ENCODE results near the gene CTNND2. TPM values are rescaled to one million over a fixed set of nuclear protein-coding genes. Genes with fewer than 3 reads are reported as not detected.

Gene CTNND2
- total RNA-seq, 1 donor from 2014 or later, result 6.9 TPM

GRCh38 chr5:11000515-11001353 lies 903.5 kb downstream of the CTNND2 start:
- H3K36me3 ChIP-seq, result no peaks in the 10 kb centered on the region
- no peaks in the 10 kb centered on the region for H3K27me3 ChIP-seq
- intact Hi-C loops (cut with DNase I), result no loop called here
- no peak for TF ChIP-seq CTCF (IDR thresholded peaks at IDR 0.05)
- no peak overlapping the region for H3K27ac ChIP-seq
- no peaks in the 10 kb centered on the region for H3K9me3 ChIP-seq
- no peak for ATAC-seq
- no peak for DNase-seq
- no peak overlapping the region for H3K4me3 ChIP-seq
- no peaks in the 10 kb centered on the region for H3K4me1 ChIP-seq

- intact Hi-C loops (cut with DNase I), result no loop called here
- no peak for TF ChIP-seq CTCF (IDR thresholded peaks at IDR 0.05)
Observed at GRCh38 chr5:10999714-11000113, 904.5 kb downstream of the CTNND2 start.

GRCh38 chr5:10995891-10996290 lies 908.4 kb downstream of the CTNND2 start:
- Histone ChIP-seq H3K36me3 (no peaks in the 10 kb centered on the region), H3K9me3 (no peaks in the 10 kb centered on the region), H3K27ac (no peak overlapping the region), H3K4me3 (no peak overlapping the region), H3K4me1 (no peaks in the 10 kb centered on the region), H3K27me3 (no peaks in the 10 kb centered on the region)
- DNase-seq, result no peak
- intact Hi-C loops (cut with DNase I), result no loop called here
- no peak for TF ChIP-seq CTCF (IDR thresholded peaks at IDR 0.05)
- ATAC-seq, result no peak

More at GRCh38 chr5:10999714-11000113, 904.5 kb downstream of the CTNND2 start:
- no peak overlapping the region for H3K27ac ChIP-seq
- no peaks in the 10 kb centered on the region for H3K36me3 ChIP-seq
- no peak overlapping the region for H3K4me3 ChIP-seq
- H3K27me3 ChIP-seq, result no peaks in the 10 kb centered on the region
- ATAC-seq (no peak), DNase-seq (no peak)
- H3K9me3 ChIP-seq, result no peaks in the 10 kb centered on the region
- H3K4me1 ChIP-seq, result no peaks in the 10 kb centered on the region

GRCh38 chr5:10994091-10994986 lies 909.9 kb downstream of the CTNND2 start:
- H3K36me3 ChIP-seq, result no peaks in the 10 kb centered on the region
- DNase-seq, result no peak
- no peaks in the 10 kb centered on the region for H3K27me3 ChIP-seq
- no peak for ATAC-seq
- no peak for TF ChIP-seq CTCF (IDR thresholded peaks at IDR 0.05)
- intact Hi-C loops (cut with DNase I), result no loop called here
- no peaks in the 10 kb centered on the region for H3K9me3 ChIP-seq
- H3K4me1 ChIP-seq, result no peaks in the 10 kb centered on the region
- H3K4me3 ChIP-seq, result no peak overlapping the region
- no peak overlapping the region for H3K27ac ChIP-seq

GRCh38 chr5:10990634-10991033 lies 913.6 kb downstream of the CTNND2 start:
- no peaks in the 10 kb centered on the region for H3K36me3 ChIP-seq
- DNase-seq (no peak), ATAC-seq (no peak)
- H3K27me3 ChIP-seq, result peaks cover 4% of the 10 kb centered on the region
- no peaks in the 10 kb centered on the region for H3K9me3 ChIP-seq
- H3K4me3 ChIP-seq, result no peak overlapping the region
- TF ChIP-seq CTCF (IDR thresholded peaks at IDR 0.05), result no peak
- no peaks in the 10 kb centered on the region for H3K4me1 ChIP-seq
- no peak overlapping the region for H3K27ac ChIP-seq
- intact Hi-C loops (cut with DNase I), result no loop called here
